ENCODE results near the gene TRIM66. TPM values are rescaled to one million over a fixed set of nuclear protein-coding genes. Genes with fewer than 3 reads are reported as not detected.

Gene TRIM66
- total RNA-seq, 2 experiments from 2014 or later: 22.2 to 23.0 TPM

DNA sequence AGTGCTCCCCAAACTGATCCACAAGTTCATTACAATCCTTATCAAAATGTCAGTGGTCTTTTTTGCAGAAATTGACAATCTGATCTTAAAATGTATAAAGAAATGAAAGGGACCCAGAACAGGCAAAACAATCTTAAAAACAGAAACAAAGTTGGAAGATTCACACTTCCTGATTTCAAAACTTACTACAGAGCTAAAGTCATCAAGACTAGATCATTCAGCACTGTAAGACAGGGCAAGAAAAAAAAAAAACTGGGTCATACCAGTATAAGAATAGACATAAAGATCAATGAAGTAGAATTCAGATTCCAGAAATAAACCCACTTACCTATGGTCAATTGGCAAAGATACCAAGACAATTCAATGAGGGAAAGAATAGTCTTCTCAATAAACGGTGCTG lies 84.0 kb downstream of the TRIM66 start:
- H3K27ac Mint-ChIP-seq: no peak overlapping the region
- H3K36me3 Mint-ChIP-seq: no peaks in the 10 kb centered on the region
- peaks cover 1% of the 10 kb centered on the region for H3K4me1 Mint-ChIP-seq
- H3K4me3 Mint-ChIP-seq: no peak overlapping the region
- DNase-seq: no peak
- peaks cover 49% of the 10 kb centered on the region for H3K27me3 Mint-ChIP-seq
- H3K9me3 Mint-ChIP-seq: no peaks in the 10 kb centered on the region

- Mint-ChIP-seq H3K9me3 (no peaks in the 10 kb centered on the region), H3K4me1 (peaks cover 6% of the 10 kb centered on the region), H3K27ac (no peak overlapping the region), H3K4me3 (no peak overlapping the region), H3K27me3 (peaks cover 53% of the 10 kb centered on the region), H3K36me3 (no peaks in the 10 kb centered on the region)
- DNase-seq: no peak
Measured at GRCh38 chr11:8597182-8597581, 85.3 kb downstream of the TRIM66 start.

GRCh38 chr11:8596504-8597046 lies 85.9 kb downstream of the TRIM66 start:
- Mint-ChIP-seq H3K4me3 (no peak overlapping the region), H3K9me3 (no peaks in the 10 kb centered on the region), H3K4me1 (peaks cover 6% of the 10 kb centered on the region), H3K27me3 (peaks cover 53% of the 10 kb centered on the region), H3K36me3 (no peaks in the 10 kb centered on the region), H3K27ac (no peak overlapping the region)
- no peak for DNase-seq

GRCh38 chr11:8593935-8594909 lies 88.2 kb downstream of the TRIM66 start, which contains the start of gene STK33:
STK33 (minus strand) TSS chr11:8594228; CDS start chr11:8474905, 119,323 bp downstream.
- Mint-ChIP-seq H3K27ac (no peak within 1 kb of the TSS), H3K4me3 (peak within 1 kb of the TSS; percentile 80), H3K9me3 (no peaks in the 10 kb centered on the region), H3K36me3 (no peaks in the 10 kb centered on the region), H3K27me3 (peaks cover 59% of the 10 kb centered on the region), H3K4me1 (peaks cover 6% of the 10 kb centered on the region)
- peak; percentile 78 for DNase-seq

- peaks cover 6% of the 10 kb centered on the region for H3K4me1 Mint-ChIP-seq
- H3K36me3 Mint-ChIP-seq: no peaks in the 10 kb centered on the region
- peaks cover 56% of the 10 kb centered on the region for H3K27me3 Mint-ChIP-seq
- DNase-seq: no peak
- peak overlapping the region; percentile 80 for H3K4me3 Mint-ChIP-seq
- no peak overlapping the region for H3K27ac Mint-ChIP-seq
- no peaks in the 10 kb centered on the region for H3K9me3 Mint-ChIP-seq
Measured at GRCh38 chr11:8593455-8593854, 89.0 kb downstream of the TRIM66 start.

GRCh38 chr11:8587915-8588314 lies 94.5 kb downstream of the TRIM66 start:
- no peaks in the 10 kb centered on the region for H3K36me3 Mint-ChIP-seq
- H3K4me3 Mint-ChIP-seq: no peak overlapping the region
- H3K9me3 Mint-ChIP-seq: peaks cover 2% of the 10 kb centered on the region
- DNase-seq: no peak
- no peak overlapping the region for H3K27ac Mint-ChIP-seq
- H3K27me3 Mint-ChIP-seq: peaks cover 16% of the 10 kb centered on the region
- no peaks in the 10 kb centered on the region for H3K4me1 Mint-ChIP-seq

DNA sequence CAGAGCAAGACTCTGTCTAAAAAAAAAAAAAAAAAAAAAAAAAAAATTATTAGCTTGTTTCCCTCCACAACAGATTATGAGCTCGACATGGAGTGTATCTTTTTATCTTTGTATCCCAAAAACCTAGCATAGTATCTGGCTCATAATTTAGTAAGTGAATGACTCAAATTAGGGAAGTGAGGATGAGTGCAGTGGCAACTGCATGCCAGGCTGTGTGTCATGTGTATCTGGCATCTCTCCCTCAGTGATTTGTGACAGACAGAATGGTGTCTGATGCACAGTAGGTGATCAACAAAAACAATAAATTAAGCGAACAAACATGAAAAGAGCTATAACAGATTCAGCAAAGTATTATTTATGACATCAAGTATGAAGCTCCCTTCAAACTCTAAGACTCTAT lies 95.7 kb downstream of the TRIM66 start:
- DNase-seq: no peak
- no peak overlapping the region for H3K4me3 Mint-ChIP-seq
- no peaks in the 10 kb centered on the region for H3K4me1 Mint-ChIP-seq
- no peaks in the 10 kb centered on the region for H3K36me3 Mint-ChIP-seq
- H3K9me3 Mint-ChIP-seq: peaks cover 2% of the 10 kb centered on the region
- peaks cover 11% of the 10 kb centered on the region for H3K27me3 Mint-ChIP-seq
- no peak overlapping the region for H3K27ac Mint-ChIP-seq

- Mint-ChIP-seq H3K4me1 (no peaks in the 10 kb centered on the region), H3K27me3 (peaks cover 7% of the 10 kb centered on the region), H3K4me3 (no peak overlapping the region), H3K36me3 (no peaks in the 10 kb centered on the region), H3K9me3 (peaks cover 2% of the 10 kb centered on the region), H3K27ac (no peak overlapping the region)
- no peak for DNase-seq
Measured at GRCh38 chr11:8586184-8586583, 96.3 kb downstream of the TRIM66 start.

- peaks cover 8% of the 10 kb centered on the region for H3K27me3 Mint-ChIP-seq
- H3K36me3 Mint-ChIP-seq: no peaks in the 10 kb centered on the region
- no peaks in the 10 kb centered on the region for H3K4me1 Mint-ChIP-seq
- peaks cover 2% of the 10 kb centered on the region for H3K9me3 Mint-ChIP-seq
- no peak overlapping the region for H3K4me3 Mint-ChIP-seq
- no peak for DNase-seq
- no peak overlapping the region for H3K27ac Mint-ChIP-seq
Measured at GRCh38 chr11:8584511-8584910, 98.0 kb downstream of the TRIM66 start.

DNA sequence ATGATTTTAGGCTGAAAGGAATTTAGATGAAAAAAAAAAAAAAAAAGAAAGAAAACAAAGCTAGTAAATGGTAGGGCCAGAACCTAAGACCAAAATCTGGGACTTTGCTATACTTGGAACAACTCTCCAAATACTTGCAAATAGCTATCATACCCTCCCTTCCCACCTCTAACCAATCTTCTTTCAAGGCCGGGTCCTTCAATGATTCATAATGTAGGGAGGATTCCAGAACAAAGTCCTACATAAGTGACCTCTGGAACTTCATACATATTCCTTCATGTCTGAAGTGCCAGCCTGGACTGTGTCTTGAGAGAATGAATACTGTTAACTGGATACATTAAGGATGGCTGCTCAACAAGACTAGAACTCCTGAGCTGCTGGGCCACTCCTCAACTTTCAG lies 98.4 kb downstream of the TRIM66 start:
- H3K36me3 Mint-ChIP-seq: no peaks in the 10 kb centered on the region
- DNase-seq: no peak
- no peak overlapping the region for H3K27ac Mint-ChIP-seq
- no peaks in the 10 kb centered on the region for H3K4me1 Mint-ChIP-seq
- peaks cover 6% of the 10 kb centered on the region for H3K27me3 Mint-ChIP-seq
- peaks cover 2% of the 10 kb centered on the region for H3K9me3 Mint-ChIP-seq
- H3K4me3 Mint-ChIP-seq: no peak overlapping the region

DNA sequence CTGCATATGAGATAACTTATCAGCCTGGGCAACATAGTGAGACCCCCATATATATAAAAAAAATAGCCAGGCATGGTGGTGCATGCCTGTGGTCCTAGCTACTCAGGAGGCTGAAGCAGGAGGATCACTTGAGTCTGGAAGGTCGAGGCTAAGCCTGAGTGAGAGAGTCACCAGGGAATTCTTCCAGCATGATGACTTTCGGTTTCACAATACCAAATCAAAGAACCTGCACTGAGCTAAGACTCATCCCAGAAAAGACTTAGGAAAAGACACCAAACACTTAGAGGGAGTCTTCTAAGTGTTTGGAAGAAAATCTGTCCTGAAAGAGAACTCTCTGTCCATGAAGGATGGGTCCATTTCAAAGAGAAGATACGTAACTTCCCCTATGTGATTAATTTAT lies 101.2 kb downstream of the TRIM66 start:
- peaks cover 4% of the 10 kb centered on the region for H3K36me3 Mint-ChIP-seq
- no peak overlapping the region for H3K4me3 Mint-ChIP-seq
- no peak for DNase-seq
- peaks cover 2% of the 10 kb centered on the region for H3K9me3 Mint-ChIP-seq
- no peak overlapping the region for H3K27ac Mint-ChIP-seq
- peaks cover 3% of the 10 kb centered on the region for H3K27me3 Mint-ChIP-seq
- peaks cover 4% of the 10 kb centered on the region for H3K4me1 Mint-ChIP-seq

- Mint-ChIP-seq H3K27ac (no peak overlapping the region), H3K4me1 (peaks cover 4% of the 10 kb centered on the region), H3K36me3 (peaks cover 4% of the 10 kb centered on the region), H3K9me3 (peaks cover 2% of the 10 kb centered on the region), H3K4me3 (no peak overlapping the region), H3K27me3 (peaks cover 3% of the 10 kb centered on the region)
- DNase-seq: no peak
Measured at GRCh38 chr11:8577791-8578581, 104.5 kb downstream of the TRIM66 start.

- DNase-seq: no peak
- no peak overlapping the region for H3K4me3 Mint-ChIP-seq
- peaks cover 4% of the 10 kb centered on the region for H3K4me1 Mint-ChIP-seq
- peaks cover 2% of the 10 kb centered on the region for H3K9me3 Mint-ChIP-seq
- no peak overlapping the region for H3K27ac Mint-ChIP-seq
- peaks cover 4% of the 10 kb centered on the region for H3K36me3 Mint-ChIP-seq
- peaks cover 5% of the 10 kb centered on the region for H3K27me3 Mint-ChIP-seq
Measured at GRCh38 chr11:8574798-8575197, 107.7 kb downstream of the TRIM66 start.

- Mint-ChIP-seq H3K4me3 (no peak overlapping the region), H3K27me3 (peaks cover 5% of the 10 kb centered on the region), H3K36me3 (peaks cover 4% of the 10 kb centered on the region), H3K9me3 (peaks cover 2% of the 10 kb centered on the region), H3K4me1 (peaks cover 4% of the 10 kb centered on the region), H3K27ac (no peak overlapping the region)
- no peak for DNase-seq
Measured at GRCh38 chr11:8573777-8574176, 108.7 kb downstream of the TRIM66 start.

GRCh38 chr11:8567602-8568198 lies 114.8 kb downstream of the TRIM66 start:
- Mint-ChIP-seq H3K36me3 (no peaks in the 10 kb centered on the region), H3K4me3 (no peak overlapping the region), H3K4me1 (peaks cover 3% of the 10 kb centered on the region), H3K27me3 (peaks cover 9% of the 10 kb centered on the region), H3K27ac (no peak overlapping the region), H3K9me3 (no peaks in the 10 kb centered on the region)
- DNase-seq: no peak

Measured in activated naive CD8-positive, alpha-beta T cell treated with anti-CD3 and anti-CD28 coated beads for 36 hours (primary cell).